Stimulated activated CD4-positive, alpha-beta T cell treated with anti-CD3 and anti-CD28 coated beads, TNF-alpha, amount 100 ng/mL, for 48 hours (primary cell): Measurements from ENCODE around the gene GARIN3.
"Not testable (repeated sequence)": the region's sequence is repeated elsewhere in the genome, so short reads cannot be mapped to it uniquely, and the experiment has no call there.

ENCODE experiments used
- DNase-seq, 3 donors: peaks; one replicate each; pipeline ENCODE4 v3.0.0-alpha.2; 2020; ENCODE audit warnings: low read depth in 3 of 3

The GARIN3 gene

DNA sequence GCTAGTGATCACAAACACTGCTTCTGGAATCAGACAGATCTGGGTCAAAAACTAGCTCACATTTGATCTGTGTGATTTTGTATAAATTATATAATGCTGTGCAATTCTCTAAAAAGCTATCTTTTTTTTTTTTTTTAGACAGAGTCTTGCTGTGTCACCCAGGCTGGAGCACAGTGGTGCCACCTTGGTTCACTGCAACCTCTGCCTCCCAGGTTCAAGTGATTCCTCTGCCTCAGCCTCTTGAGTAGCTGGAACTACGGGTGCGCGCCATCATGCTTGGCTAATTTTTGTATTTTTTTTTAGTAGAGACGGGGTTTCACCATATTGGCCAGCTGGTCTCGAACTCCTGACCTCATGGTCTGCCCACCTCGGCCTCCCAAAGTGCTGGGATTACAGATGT, 19.1 kb upstream of the GARIN3 start:
- DNase-seq: not testable (repeated sequence)

- no peak for DNase-seq
Measured at GRCh38 chr5:157184117-157184670, 18.1 kb upstream of the GARIN3 start.

DNA sequence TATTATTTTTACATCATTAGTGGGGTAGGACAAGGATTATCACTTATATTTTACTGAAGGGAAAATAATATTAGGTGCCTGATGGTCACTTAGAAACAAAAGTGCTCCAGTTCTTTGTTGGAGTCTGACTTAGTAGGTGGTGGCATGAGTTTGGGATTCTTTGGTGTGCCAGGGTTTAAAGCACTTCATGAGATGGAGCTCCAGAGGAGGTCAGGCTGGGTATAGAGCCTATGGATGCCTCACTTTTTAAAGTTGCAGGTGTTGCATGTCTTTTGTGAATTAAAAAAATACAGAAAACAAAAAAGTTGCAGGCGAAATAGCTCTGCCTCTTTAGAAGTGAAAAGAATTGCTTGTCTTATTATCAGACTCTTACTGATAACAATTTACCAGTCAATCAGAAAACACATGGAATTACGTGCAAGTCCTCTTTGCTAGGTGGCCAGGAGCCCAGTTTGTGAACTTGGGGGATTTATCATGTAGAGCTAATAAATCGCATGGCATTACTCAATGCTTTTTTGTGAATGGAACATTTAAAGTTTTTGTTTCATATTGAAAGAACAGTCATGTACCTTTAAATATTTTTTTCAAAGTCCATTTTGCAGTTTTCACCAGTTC, 16.2 kb upstream of the GARIN3 start:
- DNase-seq: no peak

DNA sequence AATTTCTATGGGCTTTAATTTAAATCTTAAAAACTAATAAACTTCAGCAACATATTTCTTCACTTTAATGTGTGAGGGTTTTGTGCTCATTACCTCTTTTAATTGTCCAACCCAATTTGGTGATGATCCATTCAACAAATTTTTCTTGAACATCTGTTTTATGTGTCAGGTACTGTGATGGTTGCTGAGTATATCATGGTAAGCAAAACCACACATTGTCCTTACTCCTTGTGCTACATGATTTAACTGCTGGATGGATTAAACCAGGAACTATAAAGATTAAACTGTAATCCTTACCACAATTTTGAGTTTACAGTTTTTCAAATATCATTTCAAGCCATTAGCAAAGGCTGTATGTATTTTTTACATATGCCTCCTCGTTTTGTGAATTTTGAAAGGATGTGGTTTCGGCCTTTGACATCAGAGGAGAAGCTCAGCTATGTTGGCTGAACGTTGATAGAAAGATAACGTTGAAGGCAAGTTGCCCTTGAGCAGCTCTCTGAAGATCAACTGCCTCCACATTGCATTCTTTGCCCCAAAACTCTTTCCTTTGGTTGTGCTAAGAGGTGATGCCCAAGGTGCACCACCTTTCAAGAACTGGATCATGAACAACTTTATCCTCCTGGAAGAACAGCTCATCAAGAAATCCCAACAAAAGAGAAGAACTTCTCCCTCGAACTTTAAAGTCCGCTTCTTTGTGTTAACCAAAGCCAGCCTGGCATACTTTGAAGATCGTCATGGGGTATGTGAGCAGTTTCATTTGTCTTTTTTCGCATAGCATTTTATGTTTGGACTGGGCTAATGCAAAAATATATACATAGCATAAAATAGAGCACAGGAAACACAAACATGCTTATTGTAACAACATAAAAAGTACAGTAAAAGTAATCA, 14.6 kb upstream of the GARIN3 start, which contains the start of gene ITK:
TSS of gene ITK (plus strand) at position 467 of the 891 bp plus-strand sequence. CDS start at position 605, 138 bp downstream.
- no peak for DNase-seq

- DNase-seq: no peak
Measured at GRCh38 chr5:157178966-157179365, 12.9 kb upstream of the GARIN3 start.

DNA sequence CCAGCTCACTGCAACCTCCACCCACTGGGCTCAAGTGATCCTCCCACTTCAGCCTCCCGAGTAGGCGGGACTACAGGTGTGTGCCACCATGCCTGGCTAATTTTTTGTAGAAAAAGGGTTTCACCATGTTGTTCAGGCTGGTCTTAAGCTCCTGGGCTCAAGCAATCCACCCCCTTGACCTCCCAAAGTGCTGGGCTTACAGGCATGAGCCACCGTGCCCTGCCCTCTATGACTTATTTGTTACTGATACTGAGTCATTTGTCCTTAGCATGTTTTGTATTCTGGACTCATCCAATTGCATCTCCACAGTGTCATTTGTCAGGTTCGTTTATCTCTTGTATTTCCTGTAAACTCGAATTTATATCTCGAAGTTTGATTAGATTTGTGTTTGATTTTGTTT, 11.9 kb upstream of the GARIN3 start:
- no peak for DNase-seq

DNA sequence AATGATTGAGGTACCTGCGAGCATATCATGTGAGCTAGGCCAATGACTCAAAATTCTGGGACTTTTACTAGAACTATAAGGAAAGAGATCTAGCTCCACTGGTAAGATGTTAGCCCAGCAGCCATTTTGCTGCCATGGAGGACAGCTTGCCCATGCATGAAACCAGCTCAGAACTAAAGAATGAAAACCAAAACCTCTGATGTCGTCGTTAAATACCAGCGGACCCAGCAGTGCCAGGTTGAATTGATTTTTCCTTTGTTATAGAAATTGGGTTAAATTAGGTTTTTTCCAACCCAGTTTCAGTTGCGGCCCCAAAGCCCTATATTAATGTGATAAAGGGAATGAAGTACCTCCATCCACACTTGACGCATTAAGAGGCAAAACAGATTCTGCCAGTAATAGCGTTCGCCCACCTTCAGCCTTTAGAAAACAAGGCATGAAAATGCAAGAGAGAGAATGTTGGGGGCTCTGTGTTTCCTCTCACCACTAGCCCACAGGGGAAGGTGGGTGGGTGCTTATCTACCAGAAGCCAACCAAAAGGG, 9.1 kb upstream of the GARIN3 start:
- DNase-seq: no peak

GRCh38 chr5:157172403-157172802, 6.3 kb upstream of the GARIN3 start:
- peak; percentile 75 to 87 (median 83) for DNase-seq

GRCh38 chr5:157168286-157168685, 2.2 kb upstream of the GARIN3 start:
- no peak for DNase-seq

GRCh38 chr5:157167214-157167621, 1.2 kb upstream of the GARIN3 start:
- no peak for DNase-seq

GRCh38 chr5:157165668-157166067, 396 bp downstream of the GARIN3 start:
- DNase-seq: no peak

DNA sequence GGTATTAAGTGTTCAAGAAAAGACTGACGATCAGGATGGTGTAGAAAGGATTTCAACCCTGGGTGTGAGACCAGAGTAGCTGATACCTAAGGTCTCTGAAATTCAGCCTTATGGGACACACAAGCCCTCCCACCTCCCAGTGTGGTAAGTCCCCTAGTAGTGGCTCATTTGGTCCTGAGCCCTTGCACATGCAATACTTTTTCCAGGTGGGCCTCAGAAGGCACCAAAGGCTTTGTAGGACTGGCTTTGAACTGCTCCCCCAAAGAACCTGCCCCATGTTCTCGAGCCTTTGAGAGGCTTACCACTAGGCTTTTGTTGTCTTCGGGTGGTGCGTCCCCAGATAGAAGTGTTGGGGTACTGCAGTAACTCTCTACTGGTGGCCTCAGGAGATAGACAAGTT, 803 bp downstream of the GARIN3 start:
- no peak for DNase-seq

- no peak for DNase-seq
Measured at GRCh38 chr5:157164521-157164920, 1.5 kb downstream of the GARIN3 start.

DNA sequence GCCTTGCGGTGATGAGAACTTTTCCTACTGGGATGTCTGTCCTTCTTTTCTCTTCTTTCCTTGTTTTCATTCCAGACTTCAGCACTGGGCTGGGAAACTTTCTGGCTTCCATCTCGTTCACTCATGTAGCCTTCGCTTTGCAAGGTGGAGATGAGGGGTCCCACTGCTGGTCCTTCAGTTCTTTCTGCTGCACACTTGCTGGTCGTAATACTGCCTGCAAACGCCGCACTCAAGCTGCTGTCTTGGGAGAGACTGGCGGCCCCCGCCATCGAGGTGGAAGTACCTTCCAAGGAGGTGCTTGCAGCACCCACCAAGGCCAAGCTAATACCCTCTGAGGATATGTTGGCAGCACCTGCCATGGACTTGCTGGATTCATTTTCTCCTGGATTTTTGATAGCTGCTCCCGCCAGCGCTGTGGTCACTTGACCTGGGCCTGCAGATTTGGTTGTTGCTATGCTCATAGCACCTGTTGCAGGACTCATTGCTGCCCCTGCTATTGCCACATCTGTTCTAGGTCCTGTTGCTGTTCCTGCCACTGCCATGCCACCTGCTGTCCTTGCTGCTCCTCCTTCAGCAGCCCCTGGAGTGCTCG, 3.0 kb downstream of the GARIN3 start:
- DNase-seq: no peak

DNA sequence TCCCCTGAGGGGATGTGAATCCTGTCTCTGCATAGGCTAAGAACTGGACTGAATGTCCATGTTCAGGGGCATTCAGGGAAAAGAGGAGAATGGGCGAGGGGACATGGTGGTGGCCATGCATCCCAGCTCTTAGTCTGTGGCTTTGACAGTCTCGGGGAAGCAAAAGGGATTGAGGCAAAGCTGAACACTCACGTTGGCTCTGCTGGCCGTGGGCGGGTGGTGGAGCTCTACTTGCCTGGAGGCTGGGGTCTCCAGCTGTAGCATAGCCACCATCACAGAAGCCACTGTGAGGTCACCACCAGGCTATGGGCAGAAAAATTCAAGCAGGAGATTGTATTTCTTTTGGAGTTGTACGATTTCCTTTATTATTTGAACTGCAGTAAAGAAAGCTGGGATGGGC, 4.1 kb downstream of the GARIN3 start:
- DNase-seq: no peak

GRCh38 chr5:157160001-157160400, 6.1 kb downstream of the GARIN3 start:
- DNase-seq: no peak

DNA sequence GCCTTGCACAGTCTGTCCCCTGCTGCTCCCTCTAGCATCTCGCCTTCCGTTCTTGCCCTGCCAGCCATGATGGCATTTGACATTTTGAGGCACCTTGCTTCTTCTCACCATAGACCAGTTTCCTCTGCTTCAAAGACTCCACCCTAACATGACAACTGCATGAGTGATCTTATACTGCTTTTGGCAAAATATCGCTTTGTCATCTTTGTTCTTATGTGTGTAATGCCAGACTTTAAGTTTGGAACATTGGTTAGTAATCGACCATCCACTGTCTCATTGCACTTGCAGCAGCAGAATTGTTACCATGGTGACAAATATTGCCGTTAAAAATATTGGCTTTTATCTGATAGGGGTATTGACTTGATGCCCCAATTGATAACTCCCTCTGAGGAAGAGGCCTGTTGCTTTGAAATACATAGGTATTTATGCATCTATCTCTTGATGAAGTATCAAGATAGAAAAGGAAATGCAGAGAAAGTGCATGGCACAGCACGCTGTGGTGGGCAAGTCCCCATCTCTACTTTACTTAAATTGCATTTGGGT, 6.8 kb downstream of the GARIN3 start:
- no peak for DNase-seq

DNA sequence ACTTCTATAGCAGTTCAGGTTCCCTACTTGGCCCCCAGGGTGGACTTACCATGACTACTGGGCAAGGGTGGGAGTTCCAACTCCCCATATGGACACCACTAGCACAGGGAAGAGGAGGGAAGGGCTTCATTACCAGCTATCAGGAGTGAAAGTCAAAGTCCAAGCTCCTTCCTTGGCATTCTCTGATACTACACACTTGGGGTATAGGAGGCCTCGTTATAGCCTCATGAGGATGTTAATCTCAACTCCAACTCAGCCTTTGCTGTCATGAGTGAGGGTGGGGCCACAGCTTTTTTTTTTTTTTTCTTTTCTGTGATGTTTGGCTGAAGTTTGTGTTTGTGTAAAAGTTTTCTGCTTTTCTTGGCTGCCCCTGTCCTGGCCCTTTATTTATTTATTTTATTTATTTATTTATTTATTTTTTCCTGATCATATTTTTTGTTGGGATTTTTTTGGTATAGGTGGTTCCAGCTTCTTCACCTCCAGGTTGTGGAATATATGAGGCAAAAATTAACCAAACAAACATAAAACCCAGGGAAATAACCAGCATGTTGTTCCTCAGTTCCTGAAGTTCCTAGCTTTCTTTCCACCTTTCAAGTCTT, 8.7 kb downstream of the GARIN3 start:
- no peak for DNase-seq

GRCh38 chr5:157155297-157155696, 10.8 kb downstream of the GARIN3 start:
- no peak for DNase-seq

- DNase-seq: no peak
Measured at GRCh38 chr5:157150995-157151394, 15.1 kb downstream of the GARIN3 start.
